OCI-LY3 (cell line): Measurements from ENCODE around the gene MEMO1.
"Not testable (repeated sequence)": the region's sequence is repeated elsewhere in the genome, so short reads cannot be mapped to it uniquely, and the experiment has no call there.

ENCODE experiments used
- H2AFZ ChIP-seq: fragments of 200-600, 300-600 bp; shearing (Covaris generic); 2 replicates; pipeline ENCODE4 v1.6.0; 2014; ENCODE audit warnings: antibody characterized with exemption, low read depth, low read length
- H3K27ac ChIP-seq: fragments of 200-600, 300-600 bp; sonication (generic); 2 replicates; pipeline ENCODE4 v1.5.1; 2014; ENCODE audit warnings: mild to moderate bottlenecking, low read length, moderate library complexity, mixed read lengths
- H3K27me3 ChIP-seq: fragments of 200-600, 300-600 bp; sonication (generic); 2 replicates; pipeline ENCODE4 v1.6.1; 2014; ENCODE audit warnings: low read depth, low read length, mixed read lengths
- H3K36me3 ChIP-seq: fragments of 200-600, 300-600 bp; sonication (generic); replicated peaks from 2 replicates; pipeline ENCODE3; 2014; ENCODE audit warnings: low read depth, low read length, mixed read lengths
- H3K4me1 ChIP-seq: fragments of 300-600, 200-600 bp; sonication (generic); 2 replicates; pipeline ENCODE4 v1.6.1; 2014; ENCODE audit warnings: low read length, mixed read lengths
- H3K4me2 ChIP-seq: fragments of 200-600, 300-600 bp; sonication (generic); 2 replicates; pipeline ENCODE4 v1.6.1; 2014; ENCODE audit warnings: low read length, mixed read lengths
- H3K4me3 ChIP-seq: fragments of 300-600, 200-600 bp; sonication (generic); 2 replicates; pipeline ENCODE4 v1.5.1; 2014; ENCODE audit warnings: antibody characterized with exemption, mild to moderate bottlenecking, low read length, moderate library complexity
- H3K79me2 ChIP-seq: fragments of 300-600, 200-600 bp; shearing (Covaris generic); 2 replicates; pipeline ENCODE4 v1.6.1; 2014; ENCODE audit warnings: mild to moderate bottlenecking, low read length, mixed read lengths
- H3K9ac ChIP-seq: fragments of 300-600, 200-600 bp; shearing (Covaris generic); 2 replicates; pipeline ENCODE4 v1.6.0; 2014; ENCODE audit warnings: mild to moderate bottlenecking, low read length, moderate library complexity
- H3K9me3 ChIP-seq: fragments of 200-600, 300-600 bp; shearing (Covaris generic); 2 replicates; pipeline ENCODE4 v1.6.1; 2014; ENCODE audit warnings: low read length, mixed read lengths; ENCODE audit not compliant: insufficient read depth
- H4K20me1 ChIP-seq: fragments of 200-600, 300-600 bp; sonication (generic); 2 replicates; pipeline ENCODE4 v1.6.1; 2016; ENCODE audit warnings: low read length, mixed read lengths; ENCODE audit not compliant: insufficient read depth
- CTCF ChIP-seq: fragments of 200-600, 300-600 bp; sonication (generic); IDR thresholded peaks from 2 replicates; pipeline ENCODE4 v1.5.1; 2014; ENCODE audit warnings: antibody characterized with exemption, low read length, low read depth
- EZH2phosphoT487 ChIP-seq: fragments of 200-600 bp; shearing (Covaris generic); IDR thresholded peaks from 2 replicates; pipeline ENCODE4 v1.6.1; 2018; ENCODE audit warnings: antibody characterized with exemption, mixed run types, low read depth

Gene MEMO1

GRCh38 chr2:32051836-32052439 lies 41.1 kb upstream of the MEMO1 start:
- Histone ChIP-seq H2AFZ (no peak overlapping the region), H3K27ac (no peak overlapping the region), H3K36me3 (no peaks in the 10 kb centered on the region), H4K20me1 (no peaks in the 10 kb centered on the region), H3K27me3 (no peaks in the 10 kb centered on the region), H3K9me3 (no peaks in the 10 kb centered on the region), H3K4me2 (no peak overlapping the region), H3K4me1 (no peaks in the 10 kb centered on the region), H3K79me2 (no peaks in the 10 kb centered on the region), H3K4me3 (no peak overlapping the region), H3K9ac (no peak overlapping the region)
- TF ChIP-seq EZH2phosphoT487: no peak
- no peak for TF ChIP-seq CTCF

DNA sequence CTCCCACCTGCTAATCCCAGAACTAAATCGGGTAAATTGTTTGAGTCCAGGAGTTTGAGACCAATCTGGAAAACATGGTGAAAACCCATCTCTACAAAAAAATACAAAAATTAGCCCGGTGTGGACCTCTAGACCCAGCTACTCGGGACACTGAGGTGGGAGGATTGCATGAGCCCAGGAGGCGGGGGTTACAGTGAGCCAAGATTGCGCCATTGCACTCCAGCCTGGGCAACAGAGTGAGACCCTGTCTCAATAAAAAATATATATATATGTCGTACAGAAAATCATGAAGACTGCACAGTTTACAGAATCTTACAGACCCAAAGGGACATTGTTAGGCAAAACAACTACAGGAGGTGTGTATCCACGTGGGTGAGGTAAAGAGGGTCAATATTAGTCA lies 32.8 kb upstream of the MEMO1 start:
- Histone ChIP-seq H3K27me3 (no peaks in the 10 kb centered on the region), H3K9ac (no peak overlapping the region), H3K9me3 (no peaks in the 10 kb centered on the region), H3K79me2 (peaks cover 10% of the 10 kb centered on the region), H3K4me1 (peaks cover 9% of the 10 kb centered on the region), H3K36me3 (no peaks in the 10 kb centered on the region), H3K4me3 (no peak overlapping the region), H3K27ac (no peak overlapping the region), H4K20me1 (no peaks in the 10 kb centered on the region), H2AFZ (no peak overlapping the region), H3K4me2 (no peak overlapping the region)
- TF ChIP-seq EZH2phosphoT487: no peak
- no peak for TF ChIP-seq CTCF

DNA sequence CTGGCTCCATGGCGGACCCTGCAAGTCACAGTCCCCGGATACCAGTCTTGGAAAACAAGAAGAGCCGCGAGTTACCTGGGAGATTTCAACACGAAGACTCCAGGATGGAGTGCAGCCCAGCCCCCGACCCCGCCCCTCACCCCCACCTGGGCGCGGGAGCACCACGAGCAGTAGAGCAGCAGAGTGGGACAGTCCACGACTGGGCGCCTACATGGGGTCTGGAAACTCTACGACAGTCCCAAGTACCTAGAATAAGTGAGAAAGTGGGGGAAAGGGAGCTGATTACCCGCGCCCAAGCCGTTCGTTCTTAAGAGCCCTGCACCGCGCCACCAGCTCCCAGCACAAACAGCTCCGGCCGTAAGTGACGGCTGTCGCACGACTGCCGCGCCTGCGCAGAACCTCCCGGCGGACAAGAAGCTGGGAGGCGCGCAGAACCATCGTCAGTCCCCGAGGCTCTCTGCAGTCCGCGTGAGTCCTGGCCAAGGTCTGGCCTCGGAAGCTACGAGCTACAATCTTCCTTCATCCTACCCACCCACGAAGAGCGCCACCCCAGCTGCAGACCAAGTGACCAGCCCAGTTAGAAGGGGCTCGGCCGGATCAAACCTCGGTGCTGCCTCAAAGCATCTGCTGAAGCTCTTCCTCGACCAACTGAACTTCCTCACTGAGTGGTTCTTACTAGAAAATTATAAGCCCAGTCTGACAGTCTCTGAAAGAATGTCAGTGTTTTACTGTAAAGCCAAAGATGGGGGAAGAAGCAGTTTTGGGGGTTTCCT lies 28.8 kb upstream of the MEMO1 start, which contains the start of gene DPY30:
TSS of gene DPY30 (minus strand) at position 359 of the 773 bp plus-strand sequence. CDS start at position 10, 349 bp downstream.
- TF ChIP-seq EZH2phosphoT487 (no peak), CTCF (0 out of 2 replicates have a peak, but pooled peaks have one; percentile 4)
- Histone ChIP-seq H4K20me1 (no peaks in the 10 kb centered on the region), H3K79me2 (peaks cover 10% of the 10 kb centered on the region), H3K27ac (peak within 1 kb of the TSS; percentile 74), H3K4me2 (peak within 1 kb of the TSS; percentile 97), H3K9ac (peak within 1 kb of the TSS; percentile 84), H2AFZ (peak within 1 kb of the TSS; percentile 98), H3K36me3 (no peaks in the 10 kb centered on the region), H3K27me3 (no peaks in the 10 kb centered on the region), H3K4me1 (peaks cover 9% of the 10 kb centered on the region), H3K9me3 (no peaks in the 10 kb centered on the region), H3K4me3 (peak within 1 kb of the TSS; percentile 95)

GRCh38 chr2:32034198-32034887 lies 23.5 kb upstream of the MEMO1 start:
- peaks cover 13% of the 10 kb centered on the region for H3K4me1 ChIP-seq
- not testable (repeated sequence) for H3K27ac ChIP-seq, H3K9ac ChIP-seq, H3K4me2 ChIP-seq, H3K79me2 ChIP-seq, H3K9me3 ChIP-seq, H3K4me3 ChIP-seq, H3K27me3 ChIP-seq, H2AFZ ChIP-seq, H4K20me1 ChIP-seq, H3K36me3 ChIP-seq

DNA sequence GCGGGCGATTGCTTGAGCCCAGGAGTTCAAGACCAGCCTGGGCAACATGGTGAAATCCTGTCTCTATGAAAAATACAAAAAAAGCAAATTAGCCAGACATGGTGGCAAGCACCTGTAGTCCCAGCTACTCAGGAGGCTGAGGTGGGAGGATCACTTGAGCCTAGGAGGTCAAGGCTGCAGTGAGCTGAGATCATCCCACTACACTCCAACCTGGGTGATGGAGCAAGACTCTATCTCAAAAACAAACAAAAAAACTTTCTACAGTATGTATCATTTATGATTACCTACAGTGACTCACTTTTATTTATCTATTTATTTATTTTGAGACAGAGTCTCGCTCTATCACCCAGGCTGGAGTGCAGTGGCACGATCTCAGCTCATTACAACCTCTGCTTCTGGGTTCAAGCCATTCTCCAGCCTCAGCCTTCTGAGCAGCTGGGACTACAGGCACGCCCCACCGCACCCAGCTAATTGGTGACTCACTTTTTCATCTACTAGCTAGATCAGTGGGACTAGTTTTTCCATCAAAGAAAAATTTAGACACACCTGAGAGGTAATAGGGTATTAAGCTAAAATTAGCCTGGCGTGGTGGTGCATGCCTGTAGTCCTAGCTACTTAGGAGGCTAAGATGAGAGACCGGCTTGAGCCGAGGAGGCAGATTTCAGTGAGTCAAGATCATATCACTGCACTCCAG lies 8.1 kb upstream of the MEMO1 start:
- H3K27ac ChIP-seq, H3K4me3 ChIP-seq, H3K4me2 ChIP-seq, H3K27me3 ChIP-seq, H3K36me3 ChIP-seq, H2AFZ ChIP-seq, H3K79me2 ChIP-seq, H3K9ac ChIP-seq, H4K20me1 ChIP-seq, H3K4me1 ChIP-seq, H3K9me3 ChIP-seq: not testable (repeated sequence)
